Loucy (cell line): Measurements from ENCODE around the gene MYO9A.

Experiments
- H2AFZ ChIP-seq: fragments of 200-600 bp; sonication (generic); 2 replicates; pipeline ENCODE4 v1.6.0; 2016; ENCODE audit warnings: antibody characterized with exemption, mild to moderate bottlenecking, low read length, moderate library complexity
- H3F3A ChIP-seq: fragments of 200-600 bp; 2 replicates; pipeline ENCODE4 v1.6.0; 2016; ENCODE audit warnings: antibody characterized with exemption, low read depth, mild to moderate bottlenecking
- H3K27me3 ChIP-seq: fragments of 200-600 bp; sonication (generic); 2 replicates; pipeline ENCODE4 v1.6.1; 2014; ENCODE audit warnings: low read length, mild to moderate bottlenecking; ENCODE audit not compliant: insufficient read depth, poor library complexity, severe bottlenecking
- H3K36me3 ChIP-seq: fragments of 200-600 bp; sonication (generic); 2 replicates; pipeline ENCODE4 v1.6.1; 2016; ENCODE audit warnings: low read length; ENCODE audit not compliant: insufficient read depth
- H3K4me1 ChIP-seq: fragments of 200-600 bp; sonication (generic); 2 replicates; pipeline ENCODE4 v1.5.1; 2014; ENCODE audit warnings: low read length, mild to moderate bottlenecking; ENCODE audit not compliant: insufficient read depth, poor library complexity, severe bottlenecking
- H3K4me2 ChIP-seq: fragments of 200-600 bp; sonication (generic); 2 replicates; pipeline ENCODE4 v1.6.0; 2014; ENCODE audit warnings: antibody characterized with exemption, low read length, low read depth, mild to moderate bottlenecking; ENCODE audit not compliant: poor library complexity, severe bottlenecking
- H3K4me3 ChIP-seq: fragments of 200-600 bp; sonication (generic); 2 replicates; pipeline ENCODE4 v1.5.1; 2014; ENCODE audit warnings: low read length, mild to moderate bottlenecking, mixed read lengths; ENCODE audit not compliant: poor library complexity, severe bottlenecking
- H3K79me2 ChIP-seq: fragments of 200-600 bp; sonication (generic); 2 replicates; pipeline ENCODE4 v1.6.1; 2014; ENCODE audit warnings: low read length; ENCODE audit not compliant: insufficient read depth
- H3K9ac ChIP-seq: fragments of 200-600 bp; sonication (generic); 2 replicates; pipeline ENCODE4 v1.6.0; 2014; ENCODE audit warnings: mild to moderate bottlenecking, low read depth, low read length, moderate library complexity; ENCODE audit not compliant: poor library complexity, severe bottlenecking
- H3K9me2 ChIP-seq: fragments of 200-600 bp; sonication (generic); replicated peaks from 2 replicates; pipeline ENCODE4 v1.6.1; 2016; ENCODE audit warnings: low read depth, low read length, mixed read lengths
- H3K9me3 ChIP-seq: fragments of 200-600 bp; sonication (generic); 2 replicates; pipeline ENCODE4 v1.6.1; 2014; ENCODE audit warnings: mild to moderate bottlenecking, antibody characterized with exemption, low read length, low read depth; ENCODE audit not compliant: insufficient read depth
- H4K20me1 ChIP-seq: fragments of 200-600 bp; sonication (generic); 2 replicates; pipeline ENCODE4 v1.6.0; 2014; ENCODE audit warnings: antibody characterized with exemption, low read length, mild to moderate bottlenecking; ENCODE audit not compliant: insufficient read depth, poor library complexity, severe bottlenecking
- EZH2phosphoT487 ChIP-seq: fragments of 200-600 bp; IDR thresholded peaks from 2 replicates; pipeline ENCODE4 v1.6.1; 2018; ENCODE audit warnings: antibody characterized with exemption, mild to moderate bottlenecking, moderate library complexity, borderline replicate concordance
- TF ChIP-seq, protein P1 (sequence below): fragments of 200-600 bp; sonication (generic); conservative IDR thresholded peaks from 2 replicates; pipeline ENCODE4 v1.5.1; 2014; ENCODE audit warnings: mild to moderate bottlenecking, antibody characterized with exemption, low read length

Gene MYO9A

GRCh38 chr15:71932689-71933088, 185.3 kb downstream of the MYO9A start:
- H3K9ac ChIP-seq: no peak overlapping the region
- H3K4me3 ChIP-seq: no peak overlapping the region
- H3K9me2 ChIP-seq: no peaks in the 10 kb centered on the region
- H3K27me3 ChIP-seq: no peaks in the 10 kb centered on the region
- no peak for TF ChIP-seq EZH2phosphoT487
- TF ChIP-seq, protein P1, sequence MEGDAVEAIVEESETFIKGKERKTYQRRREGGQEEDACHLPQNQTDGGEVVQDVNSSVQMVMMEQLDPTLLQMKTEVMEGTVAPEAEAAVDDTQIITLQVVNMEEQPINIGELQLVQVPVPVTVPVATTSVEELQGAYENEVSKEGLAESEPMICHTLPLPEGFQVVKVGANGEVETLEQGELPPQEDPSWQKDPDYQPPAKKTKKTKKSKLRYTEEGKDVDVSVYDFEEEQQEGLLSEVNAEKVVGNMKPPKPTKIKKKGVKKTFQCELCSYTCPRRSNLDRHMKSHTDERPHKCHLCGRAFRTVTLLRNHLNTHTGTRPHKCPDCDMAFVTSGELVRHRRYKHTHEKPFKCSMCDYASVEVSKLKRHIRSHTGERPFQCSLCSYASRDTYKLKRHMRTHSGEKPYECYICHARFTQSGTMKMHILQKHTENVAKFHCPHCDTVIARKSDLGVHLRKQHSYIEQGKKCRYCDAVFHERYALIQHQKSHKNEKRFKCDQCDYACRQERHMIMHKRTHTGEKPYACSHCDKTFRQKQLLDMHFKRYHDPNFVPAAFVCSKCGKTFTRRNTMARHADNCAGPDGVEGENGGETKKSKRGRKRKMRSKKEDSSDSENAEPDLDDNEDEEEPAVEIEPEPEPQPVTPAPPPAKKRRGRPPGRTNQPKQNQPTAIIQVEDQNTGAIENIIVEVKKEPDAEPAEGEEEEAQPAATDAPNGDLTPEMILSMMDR: no peak
- H3K4me1 ChIP-seq: no peaks in the 10 kb centered on the region
- peaks cover 50% of the 10 kb centered on the region for H3K36me3 ChIP-seq
- no peaks in the 10 kb centered on the region for H4K20me1 ChIP-seq
- H3F3A ChIP-seq: no peaks in the 10 kb centered on the region
- no peak overlapping the region for H3K4me2 ChIP-seq
- H2AFZ ChIP-seq: no peak overlapping the region
- 0 out of 2 replicates have a peak, but pooled peaks cover 6% of the 10 kb centered on the region for H3K9me3 ChIP-seq
- H3K79me2 ChIP-seq: no peaks in the 10 kb centered on the region

- Histone ChIP-seq H3K79me2 (no peaks in the 10 kb centered on the region), H3K27me3 (no peaks in the 10 kb centered on the region), H3F3A (no peaks in the 10 kb centered on the region), H3K9ac (no peak overlapping the region), H4K20me1 (no peaks in the 10 kb centered on the region), H2AFZ (no peak overlapping the region), H3K9me2 (no peaks in the 10 kb centered on the region), H3K4me1 (no peaks in the 10 kb centered on the region), H3K36me3 (peaks cover 50% of the 10 kb centered on the region), H3K4me2 (no peak overlapping the region), H3K4me3 (no peak overlapping the region), H3K9me3 (0 out of 2 replicates have a peak, but pooled peaks cover 6% of the 10 kb centered on the region)
- TF ChIP-seq, protein P1: no peak
- TF ChIP-seq EZH2phosphoT487: no peak
These were observed 186.7 kb downstream of the MYO9A start for GRCh38 chr15:71931261-71931660.

GRCh38 chr15:71925145-71925544, 192.8 kb downstream of the MYO9A start:
- no peaks in the 10 kb centered on the region for H4K20me1 ChIP-seq
- H3K9ac ChIP-seq: no peak overlapping the region
- H3K27me3 ChIP-seq: no peaks in the 10 kb centered on the region

More at GRCh38 chr15:71925145-71925544, 192.8 kb downstream of the MYO9A start:
- H3F3A ChIP-seq: no peaks in the 10 kb centered on the region
- no peaks in the 10 kb centered on the region for H3K79me2 ChIP-seq
- no peak overlapping the region for H3K4me2 ChIP-seq
- H3K9me3 ChIP-seq: no peaks in the 10 kb centered on the region
- H3K36me3 ChIP-seq: no peaks in the 10 kb centered on the region; the same call in 1 of the 2 replicates
- TF ChIP-seq EZH2phosphoT487: no peak
- TF ChIP-seq, protein P1: no peak
- no peak overlapping the region for H2AFZ ChIP-seq
- no peaks in the 10 kb centered on the region for H3K9me2 ChIP-seq
- no peak overlapping the region for H3K4me3 ChIP-seq
- H3K4me1 ChIP-seq: no peaks in the 10 kb centered on the region
